Measurements from ENCODE around the gene TMEM62.
"Not testable (repeated sequence)": the region's sequence is repeated elsewhere in the genome, so short reads cannot be mapped to it uniquely, and the experiment has no call there.

The TMEM62 gene

GRCh38 chr15:43184407-43185124 is 51.2 kb downstream of the TMEM62 start:
- no peak for DNase-seq

- DNase-seq, result peak; percentile 93
Observed at GRCh38 chr15:43185157-43186002, 52.0 kb downstream of the TMEM62 start, which contains the start of gene CCNDBP1. CCNDBP1 (plus strand) TSS chr15:43185403; CDS start chr15:43185499, 96 bp downstream.

GRCh38 chr15:43186003-43186353 is 52.6 kb downstream of the TMEM62 start:
- DNase-seq, result no peak

GRCh38 chr15:43187544-43188155 is 54.3 kb downstream of the TMEM62 start:
- peak; percentile 54 for DNase-seq

GRCh38 chr15:43189296-43189695 is 55.9 kb downstream of the TMEM62 start:
- no peak for DNase-seq

GRCh38 chr15:43190178-43190577 is 56.8 kb downstream of the TMEM62 start:
- DNase-seq, result no peak

- DNase-seq, result no peak
Observed at GRCh38 chr15:43193710-43194109, 60.3 kb downstream of the TMEM62 start.

- DNase-seq, result peak; percentile 19
Observed at GRCh38 chr15:43194795-43195194, 61.4 kb downstream of the TMEM62 start.

- DNase-seq, result no peak
Observed at GRCh38 chr15:43196760-43197548, 63.6 kb downstream of the TMEM62 start.

GRCh38 chr15:43197773-43198172 is 64.4 kb downstream of the TMEM62 start:
- not testable (repeated sequence) for DNase-seq

GRCh38 chr15:43198556-43198955 is 65.2 kb downstream of the TMEM62 start:
- DNase-seq, result not testable (repeated sequence)

GRCh38 chr15:43198992-43199391 is 65.6 kb downstream of the TMEM62 start:
- DNase-seq, result no peak

- DNase-seq, result no peak
Observed at GRCh38 chr15:43199945-43200488, 66.6 kb downstream of the TMEM62 start.

GRCh38 chr15:43204016-43204901 is 70.9 kb downstream of the TMEM62 start:
- peak; percentile 74 for DNase-seq

GRCh38 chr15:43206054-43206453 is 72.7 kb downstream of the TMEM62 start:
- DNase-seq, result no peak

GRCh38 chr15:43207024-43207423 is 73.6 kb downstream of the TMEM62 start:
- DNase-seq, result no peak

GRCh38 chr15:43208052-43209002 is 74.9 kb downstream of the TMEM62 start:
- no peak for DNase-seq

- DNase-seq, result no peak
Observed at GRCh38 chr15:43209059-43209824, 75.9 kb downstream of the TMEM62 start.

- no peak for DNase-seq
Observed at GRCh38 chr15:43210172-43210745, 76.9 kb downstream of the TMEM62 start.

All from EL (cell line).